SK-N-SH treated with all-trans-retinoic acid at 6 μM for 48 hours (cell line): ENCODE measurements around the gene RIMBP2.

ENCODE experiments used
- CREB5 ChIP-seq: fragments of 250-450 bp; sonication (Bioruptor Pico); IDR thresholded peaks from 2 replicates; pipeline ENCODE4 v1.5.1; 2020; ENCODE audit warnings: low read depth, mild to moderate bottlenecking, moderate library complexity
- PATZ1 ChIP-seq: fragments of 250-450 bp; sonication (Bioruptor Pico); IDR thresholded peaks from 2 replicates; pipeline ENCODE4 v1.8.0; 2020; ENCODE audit warnings: mild to moderate bottlenecking, moderate library complexity, borderline replicate concordance
- RARB ChIP-seq: fragments of 250-450 bp; sonication (Bioruptor Pico); IDR thresholded peaks from 2 replicates; pipeline ENCODE4 v1.8.0; 2021; ENCODE audit warnings: mild to moderate bottlenecking, moderate library complexity
- TOX ChIP-seq: fragments of 250-450 bp; sonication (Bioruptor Pico); IDR thresholded peaks from 2 replicates; pipeline ENCODE4 v1.8.0; 2021; ENCODE audit warnings: mild to moderate bottlenecking, moderate library complexity, borderline replicate concordance
- ZFP30 ChIP-seq: fragments of 450-650 bp; formaldehyde crosslinking; IDR thresholded peaks from 2 replicates; pipeline ENCODE4 v1.5.0; 2022; ENCODE audit warnings: mild to moderate bottlenecking, moderate library complexity
- ZNF8 ChIP-seq: fragments of 450-650 bp; formaldehyde crosslinking; IDR thresholded peaks from 2 replicates; pipeline ENCODE4 v1.5.0; 2020; ENCODE audit warnings: mild to moderate bottlenecking, moderate library complexity

- TF ChIP-seq RARB (CRISPR knock-in tag) (no peak), ZNF8 (CRISPR knock-in tag) (no peak), CREB5 (CRISPR knock-in tag) (no peak), PATZ1 (no peak), TOX (CRISPR knock-in tag) (no peak), ZFP30 (CRISPR knock-in tag) (no peak)
These were observed 209.3 kb downstream of the RIMBP2 start for GRCh38 chr12:130506844-130507243.
